ENCODE results near the gene NES.

Gene NES

GRCh38 chr1:156619582-156619955 is 57.6 kb downstream of the NES start:
- DNase-seq (ENCODE audit: low read depth): no peak

- DNase-seq (ENCODE audit: low read depth): peak; percentile 42
These were observed 58.2 kb downstream of the NES start, which contains the start of gene HAPLN2 for GRCh38 chr1:156618853-156619581. HAPLN2 (plus strand) TSS chr1:156619415; CDS start chr1:156623491, 4,076 bp downstream.
